HAP-1 (cell line): ENCODE measurements around the gene KCNE5.
"Not testable (repeated sequence)": the region's sequence is repeated elsewhere in the genome, so short reads cannot be mapped to it uniquely, and the experiment has no call there.

Experiments
- DNase-seq, 2 experiments: peaks; one replicate each; pipeline ENCODE4 v3.0.0-alpha.2; 2016 to 2020; ENCODE audit warnings: low spot score in 2 of 2
- H3K27me3 ChIP-seq: fragments of 250-450 bp; sonication (Bioruptor Pico); 2 replicates; pipeline ENCODE4 v1.5.1; 2020; ENCODE audit warnings: low read depth, mild to moderate bottlenecking, moderate library complexity
- H3K36me3 ChIP-seq: fragments of 250-450 bp; sonication (Bioruptor Pico); replicated peaks from 2 replicates; pipeline ENCODE4 v1.5.1; 2020; ENCODE audit warnings: mild to moderate bottlenecking
- H3K4me1 ChIP-seq: fragments of 250-450 bp; sonication (Bioruptor Pico); 2 replicates; pipeline ENCODE4 v1.5.1; 2020; ENCODE audit warnings: mild to moderate bottlenecking
- H3K4me3 ChIP-seq: fragments of 250-450 bp; sonication (Bioruptor Pico); 2 replicates; pipeline ENCODE4 v1.5.1; 2020; ENCODE audit warnings: mild to moderate bottlenecking, moderate library complexity
- H3K9me3 ChIP-seq: fragments of 250-450 bp; sonication (Bioruptor Pico); 2 replicates; pipeline ENCODE4 v1.5.1; 2020; ENCODE audit warnings: mild to moderate bottlenecking, moderate library complexity
- in situ Hi-C: fragments of 300-500 bp; cut with MboI; formaldehyde crosslinking; loops from 3 replicates; pipeline ENCODE4 v1.14.3; 2020; ENCODE audit warnings: low sequenced_read_pairs, inconsistent platforms, mixed read lengths

The KCNE5 gene

GRCh38 chrX:109577055-109577454, 47.9 kb downstream of the KCNE5 start:
- Histone ChIP-seq H3K36me3 (no peaks in the 10 kb centered on the region), H3K27me3 (no peaks in the 10 kb centered on the region), H3K4me1 (no peaks in the 10 kb centered on the region), H3K4me3 (no peak overlapping the region), H3K9me3 (no peaks in the 10 kb centered on the region)
- DNase-seq = no peak
- in situ Hi-C loops = no loop called here

GRCh38 chrX:109576083-109576482, 48.9 kb downstream of the KCNE5 start:
- DNase-seq, H3K4me1 ChIP-seq, H3K27me3 ChIP-seq, H3K36me3 ChIP-seq, in situ Hi-C loops, H3K9me3 ChIP-seq, H3K4me3 ChIP-seq: not testable (repeated sequence)
